Activated naive CD4-positive, alpha-beta T cell (primary cell): ENCODE data around the gene FAF1.

Source experiments
- DNase-seq, 4 experiments: peaks; one replicate each; lab custom pipeline; 2025; lab: John Stamatoyannopoulos, UW

FAF1 gene

DNA sequence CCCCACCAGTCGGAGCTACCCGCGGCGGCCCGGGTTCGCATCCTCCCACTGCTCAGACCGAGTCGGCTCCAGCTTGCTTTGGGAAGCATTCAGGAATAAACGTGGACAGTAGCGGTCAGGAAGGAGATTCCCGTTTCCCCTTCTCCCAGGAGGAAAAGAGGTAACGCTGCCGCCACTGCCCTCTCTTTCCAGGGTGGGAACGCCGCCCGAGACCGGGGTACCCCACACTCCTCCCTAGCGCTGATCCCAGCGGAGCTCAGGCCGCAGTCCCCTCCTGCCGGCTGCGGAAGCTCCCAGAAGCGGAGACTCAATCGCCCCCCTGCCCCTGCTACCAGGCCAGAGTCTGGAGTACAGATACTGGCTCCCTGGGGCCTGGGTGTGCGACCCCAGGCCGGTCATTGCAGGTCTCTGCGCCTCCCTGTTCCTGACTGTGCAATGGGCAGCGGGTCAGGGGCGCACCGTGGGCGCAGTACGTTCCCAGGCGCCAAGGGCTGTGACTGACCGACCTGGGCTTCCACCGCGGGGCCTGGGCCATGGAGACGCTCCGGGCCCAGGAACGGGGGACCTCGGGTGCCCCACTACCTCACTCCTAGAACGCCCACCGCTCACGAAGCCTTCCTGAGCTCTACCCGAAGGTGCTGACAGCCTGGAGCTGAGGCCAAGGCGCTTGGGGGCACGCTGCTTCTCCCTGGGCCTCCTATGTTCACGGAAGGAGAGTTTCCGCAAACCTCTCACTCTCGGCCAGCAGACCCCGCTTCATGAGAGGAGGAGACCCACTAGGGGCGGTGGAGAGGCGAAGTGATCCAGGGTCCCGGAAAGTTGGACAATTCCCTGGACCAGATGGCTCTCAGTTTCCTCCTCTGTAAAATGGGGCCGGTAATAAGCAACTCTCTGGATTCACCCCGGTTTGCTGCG is 544.6 kb downstream of the FAF1 start:
- DNase-seq: no peak

DNA sequence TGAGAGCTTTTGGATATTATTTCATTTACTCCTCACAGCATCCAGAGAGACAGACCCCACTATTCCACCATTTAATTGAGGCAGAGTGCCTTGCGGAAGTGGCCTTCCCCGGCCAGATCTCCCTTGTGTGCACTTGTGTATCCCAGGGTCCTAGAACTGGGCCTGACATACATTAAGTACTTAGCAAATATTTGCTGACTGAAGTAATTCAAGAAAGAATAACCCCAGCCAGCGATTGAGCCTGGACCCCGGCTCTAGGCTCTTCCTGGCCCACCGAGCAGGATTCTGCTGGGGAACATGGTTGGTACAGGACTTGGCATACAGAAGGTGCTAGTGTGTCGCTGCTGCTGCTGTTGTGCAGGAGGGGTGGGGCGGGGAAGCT is 545.2 kb downstream of the FAF1 start:
- DNase-seq: no peak

DNA sequence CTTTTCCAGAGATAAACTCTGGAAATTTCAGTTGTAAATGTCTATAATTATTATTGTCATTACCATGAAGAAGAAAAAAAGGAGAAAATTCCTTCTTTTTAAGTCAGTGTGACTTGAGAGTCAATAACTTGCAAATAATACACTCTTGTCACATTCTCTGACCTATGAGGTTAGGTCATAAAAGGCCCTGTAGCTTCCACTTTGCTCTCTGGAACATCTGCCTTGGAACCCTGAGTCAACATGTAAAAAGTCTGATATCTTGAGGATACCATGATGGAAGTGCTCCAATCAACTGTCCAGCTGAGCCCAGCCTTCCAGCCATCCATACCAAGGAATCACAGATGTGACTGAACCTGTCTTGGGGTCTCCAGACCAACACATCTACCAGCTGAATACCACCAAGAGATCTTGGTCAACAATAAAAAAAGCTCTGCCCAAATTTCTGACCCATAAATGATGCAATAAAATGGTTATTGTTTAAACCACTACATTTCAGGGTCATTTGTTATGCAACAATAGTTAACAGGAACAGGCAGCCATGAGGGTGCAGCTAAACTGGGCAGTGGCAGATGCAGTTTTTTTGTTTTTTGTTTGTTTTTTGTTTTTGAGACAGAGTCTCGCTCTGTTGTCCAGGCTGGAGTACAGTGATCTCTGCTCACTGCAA is 547.1 kb downstream of the FAF1 start:
- no peak for DNase-seq

DNA sequence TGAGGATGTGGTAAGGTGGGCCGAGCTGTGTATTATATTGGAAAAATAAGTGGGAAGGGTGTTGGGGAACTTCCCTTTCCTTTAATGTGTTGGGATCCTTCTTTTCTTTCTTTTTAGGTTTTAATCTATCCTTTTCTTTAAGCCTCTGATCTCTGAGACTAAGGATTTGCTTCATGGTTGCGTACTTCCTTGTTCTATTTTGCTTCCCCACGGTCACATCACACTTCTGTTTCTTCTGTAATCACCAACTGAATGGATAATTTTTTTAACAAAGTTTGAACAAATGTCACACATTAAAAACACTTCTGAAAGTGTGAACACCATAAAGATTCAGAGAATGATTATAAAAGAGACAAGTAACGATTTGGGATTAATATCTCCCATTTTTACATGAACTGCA is 554.3 kb downstream of the FAF1 start:
- no peak for DNase-seq

DNA sequence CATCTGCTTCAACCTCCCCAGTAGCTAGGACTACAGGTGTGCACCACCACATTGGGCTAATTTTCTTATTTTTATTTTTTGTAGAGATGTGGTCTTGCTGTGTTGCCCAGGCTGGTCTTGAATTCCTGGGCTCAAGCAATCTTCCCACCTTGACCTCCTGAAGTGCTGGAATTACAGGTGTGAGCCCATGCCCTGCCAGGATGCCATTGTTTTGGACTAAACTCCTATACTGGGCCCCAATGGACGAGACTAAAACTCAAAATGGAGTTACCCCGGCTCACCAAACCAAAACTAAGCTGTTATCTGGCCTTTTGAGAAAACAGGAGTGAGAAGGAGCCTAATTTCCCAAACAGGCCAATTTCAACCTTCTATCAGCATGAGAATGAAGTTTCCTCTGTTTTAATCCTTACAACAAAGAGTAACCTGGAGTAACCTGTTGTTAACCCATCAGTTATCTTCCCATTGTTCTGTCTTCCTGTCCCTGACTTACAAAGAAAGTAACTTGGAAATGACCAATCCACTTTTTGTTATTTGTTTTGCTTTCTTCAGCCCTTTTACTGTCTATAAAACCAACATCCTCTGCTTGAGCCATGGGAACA is 566.4 kb downstream of the FAF1 start:
- no peak for DNase-seq
